ENCODE data around the gene GNPDA1. TPM values are rescaled to one million over a fixed set of nuclear protein-coding genes. Genes with fewer than 3 reads are reported as not detected.
A peak's percentile ranks its signal among the peaks of the same experiment; 100 is the strongest.

GNPDA1 gene
- total and polyA plus RNA-seq, 9 of the 15 experiments (the other 6 are each of a cell fraction or from before 2014, with no cell fraction given): 14.1 to 145 (median 52.2) TPM

DNA sequence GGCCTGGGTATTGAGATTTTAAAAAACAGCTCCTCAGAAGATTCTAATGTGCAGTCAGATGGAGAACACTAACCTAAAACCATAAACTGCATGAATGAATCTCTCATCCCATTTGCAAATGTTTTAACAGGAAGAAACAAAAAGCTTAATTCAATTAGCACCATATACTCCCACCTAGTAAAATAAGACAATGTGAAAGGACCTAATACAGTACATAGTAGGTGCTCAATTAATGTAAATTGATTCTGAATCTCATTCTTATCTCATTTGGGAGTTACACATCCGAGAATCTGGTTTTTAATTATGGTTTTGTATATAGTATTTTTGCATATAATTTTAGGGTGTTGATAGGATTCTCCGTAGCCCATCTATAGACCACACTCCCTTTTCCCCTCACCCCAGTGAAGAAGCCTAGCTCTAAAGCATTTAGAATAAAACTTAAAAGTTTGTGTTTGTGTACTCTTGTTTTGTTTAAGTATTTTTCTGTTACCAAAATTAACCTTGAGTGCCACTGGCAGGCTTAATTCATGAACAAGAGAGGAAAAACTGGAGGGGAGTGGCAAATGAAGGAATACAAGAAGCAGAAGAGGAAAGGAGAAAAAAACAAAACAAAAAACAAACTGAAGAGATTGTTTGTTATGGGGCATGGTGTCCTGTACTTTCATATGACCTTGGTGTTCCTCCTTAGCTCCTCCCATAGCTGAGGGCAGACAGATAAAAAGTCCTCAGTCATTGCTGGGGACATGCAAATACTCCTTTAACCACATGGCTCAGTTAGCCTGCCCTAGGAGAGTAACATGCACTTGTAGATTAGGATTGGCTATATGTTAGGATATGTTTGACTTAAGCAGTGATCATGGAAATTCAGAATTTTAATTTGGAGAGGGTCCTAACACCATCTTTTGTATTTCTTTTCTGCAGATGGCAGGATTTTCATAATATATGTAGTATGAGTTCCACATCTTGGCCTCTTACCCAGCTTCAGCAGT, 42.8 kb downstream of the GNPDA1 start (continued):
- TF ChIP-seq, protein P1, sequence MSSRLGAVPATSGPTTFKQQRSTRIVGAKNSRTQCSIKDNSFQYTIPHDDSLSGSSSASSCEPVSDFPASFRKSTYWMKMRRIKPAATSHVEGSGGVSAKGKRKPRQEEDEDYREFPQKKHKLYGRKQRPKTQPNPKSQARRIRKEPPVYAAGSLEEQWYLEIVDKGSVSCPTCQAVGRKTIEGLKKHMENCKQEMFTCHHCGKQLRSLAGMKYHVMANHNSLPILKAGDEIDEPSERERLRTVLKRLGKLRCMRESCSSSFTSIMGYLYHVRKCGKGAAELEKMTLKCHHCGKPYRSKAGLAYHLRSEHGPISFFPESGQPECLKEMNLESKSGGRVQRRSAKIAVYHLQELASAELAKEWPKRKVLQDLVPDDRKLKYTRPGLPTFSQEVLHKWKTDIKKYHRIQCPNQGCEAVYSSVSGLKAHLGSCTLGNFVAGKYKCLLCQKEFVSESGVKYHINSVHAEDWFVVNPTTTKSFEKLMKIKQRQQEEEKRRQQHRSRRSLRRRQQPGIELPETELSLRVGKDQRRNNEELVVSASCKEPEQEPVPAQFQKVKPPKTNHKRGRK (tag; IDR thresholded peaks at IDR 0.05): peak; percentile 69; the same call in 1 of the 2 replicates
- TF ChIP-seq FIP1L1 (IDR thresholded peaks at IDR 0.05; ENCODE audit: low read depth, low read length, poor library complexity, severe bottlenecking) (no peak), HDAC8 (tag; IDR thresholded peaks at IDR 0.05) (no peak), ZKSCAN3 (CRISPR knock-in tag; IDR thresholded peaks at IDR 0.05) (no peak), ZNF232 (CRISPR knock-in tag; IDR thresholded peaks at IDR 0.05) (no peak), NFIX (CRISPR knock-in tag; IDR thresholded peaks at IDR 0.05; ENCODE audit: low read depth) (no peak), NRF1 (conservative IDR thresholded peaks at IDR 0.05 in 1 of 2, IDR thresholded peaks at IDR 0.05 in 1 of 2) (0 out of 4 replicates have a peak, but pooled peaks of 1 of the 2 experiments have one; percentile 20), NR4A1 (CRISPR knock-in tag; IDR thresholded peaks at IDR 0.05) (no peak), NR4A1 (tag; IDR thresholded peaks at IDR 0.05) (no peak), ZNF79 (CRISPR knock-in tag; IDR thresholded peaks at IDR 0.05; ENCODE audit: low read depth) (no peak), GABPA (tag; conservative IDR thresholded peaks at IDR 0.05; ENCODE audit: low read depth) (no peak), TCF3 (CRISPR knock-in tag; IDR thresholded peaks at IDR 0.05) (peak; percentile 52), ELF1 (tag; IDR thresholded peaks at IDR 0.05) (no peak), PHF8 (IDR thresholded peaks at IDR 0.05; ENCODE audit: borderline replicate concordance, low read length) (no peak), ZNF124 (CRISPR knock-in tag; IDR thresholded peaks at IDR 0.05) (no peak), NFRKB (IDR thresholded peaks at IDR 0.05; ENCODE audit: low read depth) (peak; percentile 79), JUNB (CRISPR knock-in tag; conservative IDR thresholded peaks at IDR 0.05) (no peak)
- TF ChIP-seq, protein P2, sequence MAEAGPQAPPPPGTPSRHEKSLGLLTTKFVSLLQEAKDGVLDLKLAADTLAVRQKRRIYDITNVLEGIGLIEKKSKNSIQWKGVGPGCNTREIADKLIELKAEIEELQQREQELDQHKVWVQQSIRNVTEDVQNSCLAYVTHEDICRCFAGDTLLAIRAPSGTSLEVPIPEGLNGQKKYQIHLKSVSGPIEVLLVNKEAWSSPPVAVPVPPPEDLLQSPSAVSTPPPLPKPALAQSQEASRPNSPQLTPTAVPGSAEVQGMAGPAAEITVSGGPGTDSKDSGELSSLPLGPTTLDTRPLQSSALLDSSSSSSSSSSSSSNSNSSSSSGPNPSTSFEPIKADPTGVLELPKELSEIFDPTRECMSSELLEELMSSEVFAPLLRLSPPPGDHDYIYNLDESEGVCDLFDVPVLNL (CRISPR knock-in tag; IDR thresholded peaks at IDR 0.05; ENCODE audit: low read depth): no peak
- TF ChIP-seq, protein P3, sequence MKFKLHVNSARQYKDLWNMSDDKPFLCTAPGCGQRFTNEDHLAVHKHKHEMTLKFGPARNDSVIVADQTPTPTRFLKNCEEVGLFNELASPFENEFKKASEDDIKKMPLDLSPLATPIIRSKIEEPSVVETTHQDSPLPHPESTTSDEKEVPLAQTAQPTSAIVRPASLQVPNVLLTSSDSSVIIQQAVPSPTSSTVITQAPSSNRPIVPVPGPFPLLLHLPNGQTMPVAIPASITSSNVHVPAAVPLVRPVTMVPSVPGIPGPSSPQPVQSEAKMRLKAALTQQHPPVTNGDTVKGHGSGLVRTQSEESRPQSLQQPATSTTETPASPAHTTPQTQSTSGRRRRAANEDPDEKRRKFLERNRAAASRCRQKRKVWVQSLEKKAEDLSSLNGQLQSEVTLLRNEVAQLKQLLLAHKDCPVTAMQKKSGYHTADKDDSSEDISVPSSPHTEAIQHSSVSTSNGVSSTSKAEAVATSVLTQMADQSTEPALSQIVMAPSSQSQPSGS (CRISPR knock-in tag; IDR thresholded peaks at IDR 0.05): no peak
- TF ChIP-seq, protein P4, sequence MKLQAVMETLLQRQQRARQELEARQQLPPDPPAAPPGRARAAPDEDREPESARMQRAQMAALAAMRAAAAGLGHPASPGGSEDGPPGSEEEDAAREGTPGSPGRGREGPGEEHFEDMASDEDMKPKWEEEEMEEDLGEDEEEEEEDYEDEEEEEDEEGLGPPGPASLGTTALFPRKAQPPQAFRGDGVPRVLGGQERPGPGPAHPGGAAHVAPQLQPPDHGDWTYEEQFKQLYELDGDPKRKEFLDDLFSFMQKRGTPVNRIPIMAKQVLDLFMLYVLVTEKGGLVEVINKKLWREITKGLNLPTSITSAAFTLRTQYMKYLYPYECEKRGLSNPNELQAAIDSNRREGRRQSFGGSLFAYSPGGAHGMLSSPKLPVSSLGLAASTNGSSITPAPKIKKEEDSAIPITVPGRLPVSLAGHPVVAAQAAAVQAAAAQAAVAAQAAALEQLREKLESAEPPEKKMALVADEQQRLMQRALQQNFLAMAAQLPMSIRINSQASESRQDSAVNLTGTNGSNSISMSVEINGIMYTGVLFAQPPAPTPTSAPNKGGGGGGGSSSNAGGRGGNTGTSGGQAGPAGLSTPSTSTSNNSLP (IDR thresholded peaks at IDR 0.05; ENCODE audit: borderline replicate concordance, low read depth, low read length): no peak
- TF ChIP-seq, protein P5, sequence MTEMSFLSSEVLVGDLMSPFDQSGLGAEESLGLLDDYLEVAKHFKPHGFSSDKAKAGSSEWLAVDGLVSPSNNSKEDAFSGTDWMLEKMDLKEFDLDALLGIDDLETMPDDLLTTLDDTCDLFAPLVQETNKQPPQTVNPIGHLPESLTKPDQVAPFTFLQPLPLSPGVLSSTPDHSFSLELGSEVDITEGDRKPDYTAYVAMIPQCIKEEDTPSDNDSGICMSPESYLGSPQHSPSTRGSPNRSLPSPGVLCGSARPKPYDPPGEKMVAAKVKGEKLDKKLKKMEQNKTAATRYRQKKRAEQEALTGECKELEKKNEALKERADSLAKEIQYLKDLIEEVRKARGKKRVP (CRISPR knock-in tag; IDR thresholded peaks at IDR 0.05): no peak
